D721Med (cell line): ENCODE data around the gene ZNF438.
"Not testable (repeated sequence)": the region's sequence is repeated elsewhere in the genome, so short reads cannot be mapped to it uniquely, and the experiment has no call there.

Source experiments
- DNase-seq: peaks from one replicate; pipeline ENCODE4 v3.0.0; 2011; ENCODE audit warnings: low spot score; ENCODE audit not compliant: insufficient read length
- FAIRE-seq: peaks from 2 replicates; lab custom pipeline; 2011; peaks lifted over from hg19 to GRCh38; lab: Jason Lieb, UNC
- CTCF ChIP-seq: IDR thresholded peaks from 2 replicates; pipeline ENCODE4 v1.5.1; 2012; ENCODE audit warnings: mild to moderate bottlenecking, control low read depth; ENCODE audit not compliant: insufficient read depth; ENCODE audit errors: missing control alignments

The ZNF438 gene

DNA sequence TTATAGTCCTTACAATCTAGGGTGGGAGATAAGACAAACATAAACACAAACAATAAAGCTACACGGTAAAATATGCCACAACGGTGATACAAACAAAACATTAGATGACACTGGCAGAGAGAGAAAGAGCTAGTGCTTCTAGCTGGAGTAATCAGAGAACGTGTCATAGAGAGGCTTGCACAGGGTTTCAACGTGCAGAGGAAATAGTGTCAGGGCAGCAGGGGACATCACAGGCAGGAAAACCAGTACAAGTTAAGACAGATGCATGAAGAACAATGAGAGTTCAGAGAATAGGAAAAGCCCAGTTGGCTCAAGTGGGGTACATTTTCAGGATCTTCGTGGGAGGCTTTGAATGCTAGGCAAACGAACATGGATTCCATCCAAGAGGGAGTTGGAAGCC, 91.4 kb downstream of the ZNF438 start:
- FAIRE-seq (no peak), DNase-seq (no peak)
- no peak for TF ChIP-seq CTCF

DNA sequence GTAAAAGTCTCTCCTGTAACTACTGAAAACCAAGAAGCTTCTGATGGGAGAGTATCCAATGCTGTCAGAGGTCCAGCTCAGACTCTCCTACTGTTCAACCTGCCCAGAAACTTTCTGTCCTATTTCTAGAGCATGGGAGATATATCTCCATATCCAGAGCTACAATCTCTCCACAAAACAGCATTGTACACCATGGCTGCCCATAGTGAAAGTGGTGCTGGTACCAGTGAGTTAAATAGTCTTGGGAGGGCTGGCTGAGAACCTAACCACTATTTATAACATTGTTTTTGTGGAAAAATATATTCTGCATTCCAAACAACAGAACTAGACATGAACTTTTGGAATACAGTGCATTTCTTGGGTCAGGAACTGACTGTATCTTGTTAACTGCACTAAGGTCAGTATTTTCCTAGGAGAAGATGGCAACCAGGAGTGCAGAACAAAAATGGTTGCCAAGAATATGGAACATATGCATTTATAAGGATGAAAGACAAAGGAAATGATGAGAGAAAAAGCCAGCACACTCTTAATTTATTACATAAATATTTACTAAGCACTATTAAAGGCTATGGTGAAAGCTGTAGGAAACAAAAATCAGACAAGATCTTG, 91.9 kb downstream of the ZNF438 start:
- no peak for FAIRE-seq

DNA sequence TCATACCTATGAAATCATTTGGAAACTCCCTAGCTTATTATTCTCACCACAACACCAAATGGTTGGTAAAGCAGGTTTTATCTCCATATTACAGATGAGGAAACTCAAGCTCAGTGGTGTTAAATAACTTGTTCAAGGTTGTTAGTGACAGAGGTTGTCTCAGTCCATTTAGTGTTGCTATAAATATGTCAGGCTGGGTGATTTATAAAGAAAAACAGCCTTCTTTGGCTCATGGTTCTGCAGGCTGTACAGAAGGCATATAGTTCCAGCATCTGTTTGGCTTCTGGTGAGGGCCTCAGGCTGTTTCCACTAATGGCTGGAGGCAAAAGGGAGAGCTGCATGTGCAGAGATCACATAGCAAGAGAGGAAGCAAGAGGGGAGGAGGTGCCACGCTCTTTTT, 96.6 kb downstream of the ZNF438 start:
- no peak for FAIRE-seq
- no peak for TF ChIP-seq CTCF
- no peak for DNase-seq

More for the DNA sequence above, 91.9 kb downstream of the ZNF438 start:
- no peak for TF ChIP-seq CTCF
- DNase-seq: no peak

DNA sequence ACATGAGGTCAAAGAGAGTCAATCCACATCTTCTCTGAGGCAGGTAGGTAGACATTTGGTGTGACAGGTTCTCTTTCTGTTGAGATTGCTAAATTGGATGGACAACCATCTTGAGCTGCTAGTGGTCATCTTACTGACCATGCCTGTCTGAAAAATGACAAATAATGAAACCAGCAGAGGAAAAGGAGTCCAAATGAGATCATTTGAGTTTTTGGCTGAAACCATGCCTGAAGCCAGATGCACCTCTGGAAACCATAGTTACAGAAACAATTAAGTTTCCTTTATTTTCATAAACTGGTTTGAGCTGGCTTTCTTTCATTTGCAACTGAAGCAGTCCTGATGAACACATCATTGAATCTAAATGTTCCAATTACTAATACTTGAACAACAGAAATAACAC, 100.6 kb downstream of the ZNF438 start:
- TF ChIP-seq CTCF: no peak
- FAIRE-seq (no peak), DNase-seq (no peak)

GRCh38 chr10:30929901-30930520, 101.7 kb downstream of the ZNF438 start:
- FAIRE-seq: no peak
- TF ChIP-seq CTCF: no peak
- no peak for DNase-seq

DNA sequence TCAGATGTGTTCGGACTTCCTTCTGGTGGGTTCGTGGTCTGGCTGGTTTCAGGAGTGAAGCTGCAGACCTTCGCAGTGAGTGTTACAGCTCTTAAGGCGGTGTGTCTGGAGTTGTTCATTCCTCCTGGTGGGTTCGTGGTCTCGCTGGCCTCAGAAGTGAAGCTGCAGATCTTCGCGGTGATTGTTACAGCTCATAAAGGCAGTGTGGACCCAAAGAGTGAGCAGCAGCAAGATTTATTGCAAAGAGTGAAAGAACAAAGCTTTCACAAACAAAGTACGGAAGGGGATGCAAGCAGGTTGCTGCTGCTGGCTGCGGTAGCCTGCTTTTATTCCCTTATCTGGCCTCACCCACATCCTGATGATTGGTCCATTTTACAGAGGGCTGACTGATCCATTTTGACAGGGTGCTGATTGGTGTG, 102.3 kb downstream of the ZNF438 start:
- DNase-seq, FAIRE-seq: not testable (repeated sequence)

GRCh38 chr10:30928742-30929141, 102.9 kb downstream of the ZNF438 start:
- FAIRE-seq (no peak), DNase-seq (no peak)
- no peak for TF ChIP-seq CTCF

DNA sequence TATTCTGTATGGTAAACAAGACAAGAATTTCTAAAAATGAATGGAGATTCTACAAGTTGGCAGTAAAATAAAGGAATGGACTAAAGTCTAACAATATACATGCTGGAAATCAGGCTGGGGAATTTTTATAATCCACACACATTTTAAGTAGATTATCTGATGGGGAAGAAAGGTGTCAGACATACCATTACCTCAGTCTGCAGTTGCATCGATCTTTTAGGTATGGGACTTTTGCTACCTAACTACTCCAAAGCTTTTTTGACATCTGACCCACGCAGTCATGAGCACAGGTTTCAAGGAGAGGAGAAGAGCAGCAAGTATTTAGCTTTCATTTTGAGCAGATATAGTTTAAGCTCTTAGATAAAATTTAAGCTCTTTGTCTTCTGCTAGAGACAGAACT, 113.0 kb downstream of the ZNF438 start:
- FAIRE-seq (peak; percentile 91), DNase-seq (no peak)

More for the DNA sequence above, 113.0 kb downstream of the ZNF438 start:
- no peak for TF ChIP-seq CTCF
